Esophagus mucosa (tissue), 1 donor: ENCODE data around the gene PSTPIP2. TPM values are rescaled to one million over a fixed set of nuclear protein-coding genes. Genes with fewer than 3 reads are reported as not detected.
"Not testable (repeated sequence)": the region's sequence is repeated elsewhere in the genome, so short reads cannot be mapped to it uniquely, and the experiment has no call there.

Source experiments
- ATAC-seq: fragments of 200-7000 bp; cut with Tn5 transposase; one replicate; pipeline ENCODE4 v1.9.1; 2020
- total RNA-seq: library from RNA; stranded (reverse); gene quantifications from one replicate; pipeline ENCODE4 v1.2.4, GENCODE V29; 2023
- donor health status: DM: yes; HTN: yes; CAD: no.

PSTPIP2 gene
- total RNA-seq, 1 donor from 2014 or later: 4.7 TPM

- ATAC-seq: no peak
These were observed 36.1 kb downstream of the PSTPIP2 start for GRCh38 chr18:46035696-46036680.

GRCh38 chr18:46034230-46034629, 37.8 kb downstream of the PSTPIP2 start:
- no peak for ATAC-seq

- no peak for ATAC-seq
These were observed 40.3 kb downstream of the PSTPIP2 start for GRCh38 chr18:46031741-46032140.

- no peak for ATAC-seq
These were observed 43.5 kb downstream of the PSTPIP2 start for GRCh38 chr18:46028536-46028891.

GRCh38 chr18:46019936-46020335, 52.1 kb downstream of the PSTPIP2 start:
- no peak for ATAC-seq

GRCh38 chr18:46013484-46014189, 58.4 kb downstream of the PSTPIP2 start:
- ATAC-seq: no peak

GRCh38 chr18:46010676-46011075, 61.4 kb downstream of the PSTPIP2 start:
- no peak for ATAC-seq

GRCh38 chr18:46010050-46010449, 62.0 kb downstream of the PSTPIP2 start:
- ATAC-seq: no peak

- ATAC-seq: no peak
These were observed 62.8 kb downstream of the PSTPIP2 start for GRCh38 chr18:46009125-46009840.

- no peak for ATAC-seq
These were observed 63.5 kb downstream of the PSTPIP2 start for GRCh38 chr18:46008531-46008930.

- ATAC-seq: no peak
These were observed 64.9 kb downstream of the PSTPIP2 start for GRCh38 chr18:46007165-46007564.

- no peak for ATAC-seq
These were observed 69.1 kb downstream of the PSTPIP2 start for GRCh38 chr18:46002934-46003333.

GRCh38 chr18:46001892-46002291, 70.2 kb downstream of the PSTPIP2 start:
- no peak for ATAC-seq

- no peak for ATAC-seq
These were observed 71.0 kb downstream of the PSTPIP2 start for GRCh38 chr18:46001074-46001473.

- no peak for ATAC-seq
These were observed 72.5 kb downstream of the PSTPIP2 start for GRCh38 chr18:45999536-45999935.

GRCh38 chr18:45998244-45998643, 73.8 kb downstream of the PSTPIP2 start:
- no peak for ATAC-seq

- ATAC-seq: no peak
These were observed 74.3 kb downstream of the PSTPIP2 start for GRCh38 chr18:45997700-45998151.

GRCh38 chr18:45995461-45995860, 76.6 kb downstream of the PSTPIP2 start:
- ATAC-seq: no peak

- ATAC-seq: no peak
These were observed 78.6 kb downstream of the PSTPIP2 start for GRCh38 chr18:45993438-45993837.

GRCh38 chr18:45992527-45992926, 79.5 kb downstream of the PSTPIP2 start:
- not testable (repeated sequence) for ATAC-seq

- ATAC-seq: no peak
These were observed 80.3 kb downstream of the PSTPIP2 start for GRCh38 chr18:45991788-45992187.

GRCh38 chr18:45984546-45985235, 87.4 kb downstream of the PSTPIP2 start:
- ATAC-seq: no peak
